K562 (cell line): Measurements from ENCODE around the gene MYOG. TPM values are rescaled to one million over a fixed set of nuclear protein-coding genes. Genes with fewer than 3 reads are reported as not detected.

Source experiments
- ATAC-seq: fragments of 200-7000 bp; cut with Tn5 transposase; 3 replicates; pipeline ENCODE4 v1.9.1; 2020; ENCODE audit warnings: moderate library complexity
- BruUV-seq: library from RNA; stranded (reverse); fragments of 400-500 nt; replicated peaks from 2 replicates; lab custom pipeline; 2021; lab: Mats Ljungman, UMichigan
- CTCF ChIA-PET: fragments of 300-600 bp; formaldehyde crosslinking; extraction: SDS; loops from one replicate; lab custom pipeline; 2021; ENCODE audit warnings: low intra/inter-chr PET ratio; lab: Yijun Ruan, JAX
- POLR2A ChIA-PET: fragments of 300-600, 350-650 bp; sonication (Branson Sonifier 250); formaldehyde crosslinking; extraction: SDS; loops from one replicate; lab custom pipeline; 2021; ENCODE audit warnings: antibody characterized with exemption, inconsistent platforms; lab: Yijun Ruan, JAX
- DNase-seq, 4 experiments: peaks; one replicate each; pipeline versions ENCODE4 v3.0.0 to v3.0.0-alpha.2; 2011 to 2018; ENCODE audit warnings: low spot score in 3 of 4, mixed read lengths in 3 of 4; ENCODE audit errors: extremely low read depth in 1 of 4
- FAIRE-seq: peaks from 2 replicates; lab custom pipeline; 2011; peaks lifted over from hg19 to GRCh38; lab: Jason Lieb, UNC
- H2AFZ ChIP-seq: 2 replicates; pipeline ENCODE4 v1.6.0; 2011; ENCODE audit warnings: low read depth, low read length, control low read depth, inconsistent platforms
- H3K27ac ChIP-seq: fragments of 200-600 bp; 3 replicates; pipeline ENCODE4 v1.8.0; 2011; ENCODE audit warnings: low read depth, mild to moderate bottlenecking, control low read depth, inconsistent platforms, low read length, moderate library complexity, mixed read lengths; ENCODE audit errors: extremely low read depth
- H3K27me3 ChIP-seq, 2 experiments: fragments of 300-600 bp in 1 of 2; 2 replicates in 1 of 2; 3 replicates in 1 of 2; pipeline versions ENCODE4 v1.6.0 to v1.8.0; 2011; ENCODE audit warnings: inconsistent platforms in 2 of 2, low read length in 2 of 2, mild to moderate bottlenecking in 1 of 2, mixed read lengths in 1 of 2, moderate library complexity in 1 of 2; ENCODE audit not compliant: control insufficient read depth in 2 of 2, insufficient read depth in 2 of 2
- H3K36me3 ChIP-seq: fragments of 300-600 bp; 3 replicates; pipeline ENCODE4 v1.8.0; 2011; ENCODE audit warnings: mild to moderate bottlenecking, low read length, inconsistent platforms; ENCODE audit not compliant: control insufficient read depth, insufficient read depth
- H3K4me1 ChIP-seq, 2 experiments: fragments of 200-600 bp in 1 of 2; replicated peaks in 1 of 2; 2 replicates in 1 of 2; 3 replicates in 1 of 2; pipeline versions ENCODE4 v1.5.1 to v1.8.0; 2011; ENCODE audit warnings: inconsistent platforms in 2 of 2, low read length in 2 of 2, mild to moderate bottlenecking in 1 of 2, mixed read lengths in 1 of 2, moderate library complexity in 1 of 2; ENCODE audit not compliant: control insufficient read depth in 2 of 2, insufficient read depth in 2 of 2
- H3K4me2 ChIP-seq: 2 replicates; pipeline ENCODE4 v1.6.1; 2011; ENCODE audit warnings: low read length, control low read depth, inconsistent platforms, mixed read lengths; ENCODE audit not compliant: insufficient read depth
- H3K4me3 ChIP-seq: fragments of 200-600 bp; sonication (generic), shearing (Covaris generic); 2 replicates; pipeline ENCODE4 v1.5.1; 2016; ENCODE audit warnings: control low read depth, inconsistent platforms
- H3K79me2 ChIP-seq: fragments of 200-600 bp; 3 replicates; pipeline ENCODE4 v1.8.0; 2011; ENCODE audit warnings: low read length, inconsistent platforms; ENCODE audit not compliant: control insufficient read depth, insufficient read depth
- H3K9ac ChIP-seq, 2 experiments: 2 replicates each; pipeline versions ENCODE4 v1.6.0 to v1.6.1; 2011; ENCODE audit warnings: low read depth in 2 of 2, low read length in 2 of 2, control low read depth in 1 of 2, inconsistent platforms in 1 of 2, mild to moderate bottlenecking in 1 of 2, mixed read lengths in 1 of 2; ENCODE audit not compliant: insufficient read depth in 1 of 2
- H3K9me1 ChIP-seq: one replicate; pipeline ENCODE4 v1.6.0; 2011; ENCODE audit warnings: inconsistent platforms, mild to moderate bottlenecking, low read length, moderate library complexity; ENCODE audit not compliant: control insufficient read depth, insufficient read depth
- H3K9me3 ChIP-seq: replicated peaks from 2 replicates; pipeline ENCODE4 v1.5.1; 2011; ENCODE audit warnings: low read depth, low read length, inconsistent platforms; ENCODE audit not compliant: control insufficient read depth, insufficient read depth
- H4K20me1 ChIP-seq: replicated peaks from 2 replicates; pipeline ENCODE4 v1.6.1; 2011; ENCODE audit warnings: low read length, inconsistent platforms, mixed read lengths; ENCODE audit not compliant: control insufficient read depth, insufficient read depth
- ARHGAP35 ChIP-seq: fragments of 450-650 bp; IDR thresholded peaks from 2 replicates; pipeline ENCODE4 v1.6.1; 2018; ENCODE audit not compliant: partially characterized antibody
- HNRNPLL ChIP-seq: fragments of 200-400 bp; formaldehyde crosslinking; IDR thresholded peaks from 2 replicates; pipeline ENCODE4 v1.6.1; 2017; ENCODE audit warnings: low read length, low read depth, mild to moderate bottlenecking; ENCODE audit not compliant: poor library complexity, severe bottlenecking
- JUN ChIP-seq, 2 experiments: sonication (generic) in 1 of 2; formaldehyde crosslinking in 1 of 2; IDR thresholded peaks; 2 replicates each; pipeline versions ENCODE4 v1.6.1 to v1.8.0; 2012 to 2022; ENCODE audit warnings: borderline replicate concordance in 2 of 2, mild to moderate bottlenecking in 2 of 2, improper control_type of control experiment in 1 of 2, low read depth in 1 of 2, low read length in 1 of 2, missing genetic modification reagents in 1 of 2
- MCM2 ChIP-seq: fragments of 450-650 bp; IDR thresholded peaks from 2 replicates; pipeline ENCODE4 v1.6.1; 2017; ENCODE audit warnings: low read depth, mild to moderate bottlenecking
- MTF1 ChIP-seq: fragments of 250-450 bp; sonication (Bioruptor Pico); IDR thresholded peaks from 2 replicates; pipeline ENCODE4 v1.9.0; 2021; ENCODE audit warnings: moderate library complexity, mild to moderate bottlenecking, inconsistent platforms, borderline replicate concordance
- POLR2H ChIP-seq: IDR thresholded peaks from 2 replicates; pipeline ENCODE4 v1.6.1; 2016; ENCODE audit warnings: missing genetic modification characterization, low read depth, mild to moderate bottlenecking, control low read depth, missing compliant biosample characterization, moderate library complexity
- RAD51 ChIP-seq: fragments of 450-650 bp; IDR thresholded peaks from 2 replicates; pipeline ENCODE4 v1.7.1; 2016; ENCODE audit warnings: low read depth, mild to moderate bottlenecking, borderline replicate concordance
- SREBF1 ChIP-seq: fragments of 150-350 bp; IDR thresholded peaks from 2 replicates; pipeline ENCODE4 v1.6.1; 2014; ENCODE audit warnings: antibody characterized with exemption, low read depth, low read length, borderline replicate concordance
- USF2 ChIP-seq: sonication (generic); formaldehyde crosslinking; IDR thresholded peaks from 2 replicates; pipeline ENCODE4 v1.5.0; 2020; ENCODE audit warnings: missing genetic modification reagents
- YY1 ChIP-seq, 3 experiments: IDR thresholded peaks; 2 replicates each; pipeline ENCODE4 v1.6.1; 2011; ENCODE audit warnings: low read length in 2 of 3, mild to moderate bottlenecking in 2 of 3, moderate library complexity in 2 of 3, borderline replicate concordance in 1 of 3, control low read depth in 1 of 3, low read depth in 1 of 3; ENCODE audit not compliant: insufficient read depth in 3 of 3, insufficient replicate concordance in 2 of 3, control insufficient read depth in 1 of 3, insufficient read length in 1 of 3; ENCODE audit errors: extremely low read depth in 1 of 3
- ZNF778 ChIP-seq: fragments of 450-650 bp; formaldehyde crosslinking; IDR thresholded peaks from 2 replicates; pipeline ENCODE4 v1.4.0; 2020; ENCODE audit warnings: mild to moderate bottlenecking, moderate library complexity
- WGBS: fragments of 100-300 bp; shearing (Covaris generic); methylation state at CpG from one replicate; pipeline ENCODE4 v1.1.6; 2016; ENCODE audit warnings: low coverage, mixed read lengths; ENCODE audit not compliant: insufficient coverage; ENCODE audit errors: missing lambda C conversion rate; 5-methylcytosine and 5-hydroxymethylcytosine counted together
- in situ Hi-C: fragments of 300-500 bp; cut with MboI; formaldehyde crosslinking; loops from 4 replicates; pipeline ENCODE4 v1.15.0; 2018; ENCODE audit warnings: inconsistent platforms, mixed read lengths
- intact Hi-C: fragments of 100-400 bp; cut with micrococcal nuclease; formaldehyde crosslinking; loops from 2 replicates; pipeline ENCODE4 v1.14.2; 2022
- polyA plus RNA-seq, 8 experiments: library from polyadenylated mRNA; depleted of rRNA in 4 of 8; stranded (reverse) in 5 of 8; unstranded in 3 of 8; fragments of >200 nt; fragmentation: Nextera tagmentation in 2 of 8; fragmentation: Illumina TruSeq in 1 of 8; extraction: Ambion mirVana in 2 of 8; extraction: Trizol in 1 of 8; gene quantifications; 2 replicates each; pipeline versions ENCODE4 v1.2.1 to v1.2.3, GENCODE V29; 2011 to 2014; ENCODE audit warnings: inconsistent platforms in 1 of 8, missing spikeins in 1 of 8
- total RNA-seq, 7 experiments: library from RNA; depleted of rRNA in 6 of 7; stranded (reverse); fragments of >200 nt in 6 of 7; fragmentation: Illumina TruSeq in 2 of 7; extraction: Trizol in 2 of 7; gene quantifications; 2 replicates each; pipeline versions ENCODE4 v1.2.1 to v1.2.3, GENCODE V29; 2011 to 2021; ENCODE audit warnings: low replicate concordance in 1 of 7

MYOG gene
- total and polyA plus RNA-seq, 9 of the 15 experiments (the other 6 are each of a cell fraction or from before 2014, with no cell fraction given) = not detected

GRCh38 chr1:203093754-203094410, 8.1 kb upstream of the MYOG start (continued):
- TF ChIP-seq YY1 (IDR thresholded peaks at IDR 0.05; ENCODE audit: borderline replicate concordance in 1 of 3, control insufficient read depth in 1 of 3, extremely low read depth in 1 of 3, insufficient read depth in 3 of 3, insufficient read length in 1 of 3, insufficient replicate concordance in 2 of 3, low read depth in 1 of 3, low read length in 2 of 3) (no peak), ARHGAP35 (no peak)

GRCh38 chr1:203091761-203092330, 6.0 kb upstream of the MYOG start:
- CTCF ChIA-PET = no interaction called here
- Histone ChIP-seq H3K9me1 (no peaks in the 10 kb centered on the region), H3K27me3 (peaks cover 18 to 35% of the 10 kb centered on the region in 2 experiments), H3K4me2 (no peak overlapping the region), H3K9ac (no peak overlapping the region), H3K4me1 (no peaks in the 10 kb centered on the region), H3K9me3 (no peaks in the 10 kb centered on the region), H2AFZ (no peak overlapping the region), H3K79me2 (no peaks in the 10 kb centered on the region), H3K4me3 (no peak overlapping the region), H3K36me3 (no peaks in the 10 kb centered on the region), H4K20me1 (no peaks in the 10 kb centered on the region), H3K27ac (no peak overlapping the region)
- DNase-seq (no peak), FAIRE-seq (no peak), ATAC-seq (no peak)
- 0% methylated on average over 6 of the region's 6 CpGs for WGBS
- POLR2A ChIA-PET = interaction anchor here (0.7 kb wide), 2 partner anchors 36 to 66 kb away, joined by 3 read pairs; no protein-coding TSS in a partner anchor
- intact Hi-C loops = no loop called here
- in situ Hi-C loops = no loop called here
- no TSS peak for BruUV-seq
- TF ChIP-seq USF2 (CRISPR knock-in tag) = 0 out of 2 replicates have a peak, but pooled peaks have one; percentile 38
- no peak for TF ChIP-seq ZNF778 (CRISPR knock-in tag)
- TF ChIP-seq SREBF1 = no peak
- no peak for TF ChIP-seq JUN (IDR thresholded peaks at IDR 0.05; ENCODE audit: borderline replicate concordance, low read depth, low read length)
- no peak for TF ChIP-seq JUN (CRISPR knock-in tag; IDR thresholded peaks at IDR 0.05; ENCODE audit: borderline replicate concordance)
- TF ChIP-seq MCM2 = no peak
- no peak for TF ChIP-seq HNRNPLL
- no peak for TF ChIP-seq POLR2H (tag)
- TF ChIP-seq RAD51 = peak; percentile 40; the same call in 1 of the 2 replicates
- TF ChIP-seq MTF1 (CRISPR knock-in tag) = no peak
